ENCODE results near the gene KIRREL3.

The KIRREL3 gene

GRCh38 chr11:126817523-126818450 lies 182.8 kb downstream of the KIRREL3 start:
- Mint-ChIP-seq H3K27me3 (peaks cover 18% of the 10 kb centered on the region), H3K36me3 (ENCODE audit: low read depth) (no peaks in the 10 kb centered on the region), H3K4me1 (ENCODE audit: low read depth) (no peaks in the 10 kb centered on the region), H3K27ac (no peak overlapping the region), H3K4me3 (no peak overlapping the region), H3K9me3 (no peaks in the 10 kb centered on the region)
- no peak for DNase-seq

- DNase-seq = no peak
- H3K4me1 Mint-ChIP-seq (ENCODE audit: low read depth) = no peaks in the 10 kb centered on the region
- H3K4me3 Mint-ChIP-seq = no peak overlapping the region
- H3K9me3 Mint-ChIP-seq = no peaks in the 10 kb centered on the region
- H3K27ac Mint-ChIP-seq = no peak overlapping the region
- H3K36me3 Mint-ChIP-seq (ENCODE audit: low read depth) = no peaks in the 10 kb centered on the region
- peaks cover 18% of the 10 kb centered on the region for H3K27me3 Mint-ChIP-seq
These were observed 183.5 kb downstream of the KIRREL3 start for GRCh38 chr11:126817096-126817495.

- DNase-seq = no peak
- Mint-ChIP-seq H3K27me3 (peaks cover 18% of the 10 kb centered on the region), H3K27ac (no peak overlapping the region), H3K36me3 (ENCODE audit: low read depth) (no peaks in the 10 kb centered on the region), H3K4me3 (no peak overlapping the region), H3K9me3 (no peaks in the 10 kb centered on the region), H3K4me1 (ENCODE audit: low read depth) (no peaks in the 10 kb centered on the region)
These were observed 183.9 kb downstream of the KIRREL3 start for GRCh38 chr11:126816645-126817044.

- H3K36me3 Mint-ChIP-seq (ENCODE audit: low read depth) = no peaks in the 10 kb centered on the region
- H3K4me1 Mint-ChIP-seq (ENCODE audit: low read depth) = no peaks in the 10 kb centered on the region
- H3K27me3 Mint-ChIP-seq = peaks cover 18% of the 10 kb centered on the region
- H3K27ac Mint-ChIP-seq = no peak overlapping the region
- H3K4me3 Mint-ChIP-seq = no peak overlapping the region
- DNase-seq = no peak
- H3K9me3 Mint-ChIP-seq = no peaks in the 10 kb centered on the region
These were observed 185.5 kb downstream of the KIRREL3 start for GRCh38 chr11:126815111-126815510.

GRCh38 chr11:126810776-126811175 lies 189.8 kb downstream of the KIRREL3 start:
- no peak overlapping the region for H3K4me3 Mint-ChIP-seq
- H3K36me3 Mint-ChIP-seq (ENCODE audit: low read depth) = no peaks in the 10 kb centered on the region
- H3K27me3 Mint-ChIP-seq = peaks cover 7% of the 10 kb centered on the region
- no peak overlapping the region for H3K27ac Mint-ChIP-seq
- H3K4me1 Mint-ChIP-seq (ENCODE audit: low read depth) = no peaks in the 10 kb centered on the region
- no peak for DNase-seq
- H3K9me3 Mint-ChIP-seq = no peaks in the 10 kb centered on the region

GRCh38 chr11:126809514-126810289 lies 190.9 kb downstream of the KIRREL3 start:
- Mint-ChIP-seq H3K4me3 (no peak overlapping the region), H3K4me1 (ENCODE audit: low read depth) (no peaks in the 10 kb centered on the region), H3K27ac (no peak overlapping the region), H3K27me3 (peaks cover 2% of the 10 kb centered on the region), H3K9me3 (no peaks in the 10 kb centered on the region), H3K36me3 (ENCODE audit: low read depth) (no peaks in the 10 kb centered on the region)
- DNase-seq = no peak

- DNase-seq = no peak
- Mint-ChIP-seq H3K4me3 (no peak overlapping the region), H3K27ac (no peak overlapping the region), H3K9me3 (no peaks in the 10 kb centered on the region), H3K27me3 (peaks cover 2% of the 10 kb centered on the region), H3K4me1 (ENCODE audit: low read depth) (no peaks in the 10 kb centered on the region), H3K36me3 (ENCODE audit: low read depth) (no peaks in the 10 kb centered on the region)
These were observed 191.7 kb downstream of the KIRREL3 start for GRCh38 chr11:126808836-126809235.

GRCh38 chr11:126808296-126808695 lies 192.3 kb downstream of the KIRREL3 start:
- no peak for DNase-seq
- Mint-ChIP-seq H3K4me1 (ENCODE audit: low read depth) (no peaks in the 10 kb centered on the region), H3K36me3 (ENCODE audit: low read depth) (no peaks in the 10 kb centered on the region), H3K9me3 (no peaks in the 10 kb centered on the region), H3K27me3 (peaks cover 5% of the 10 kb centered on the region), H3K4me3 (no peak overlapping the region), H3K27ac (no peak overlapping the region)

- Mint-ChIP-seq H3K27me3 (peaks cover 11% of the 10 kb centered on the region), H3K9me3 (no peaks in the 10 kb centered on the region), H3K4me1 (ENCODE audit: low read depth) (no peaks in the 10 kb centered on the region), H3K4me3 (no peak overlapping the region), H3K36me3 (ENCODE audit: low read depth) (no peaks in the 10 kb centered on the region), H3K27ac (no peak overlapping the region)
- no peak for DNase-seq
These were observed 194.7 kb downstream of the KIRREL3 start for GRCh38 chr11:126805870-126806269.

- Mint-ChIP-seq H3K4me1 (ENCODE audit: low read depth) (no peaks in the 10 kb centered on the region), H3K36me3 (ENCODE audit: low read depth) (no peaks in the 10 kb centered on the region), H3K9me3 (peaks cover under 1% of the 10 kb centered on the region), H3K27me3 (peaks cover 11% of the 10 kb centered on the region), H3K4me3 (no peak overlapping the region), H3K27ac (no peak overlapping the region)
- no peak for DNase-seq
These were observed 196.2 kb downstream of the KIRREL3 start for GRCh38 chr11:126804363-126804762.

- Mint-ChIP-seq H3K9me3 (peaks cover 7% of the 10 kb centered on the region), H3K4me1 (ENCODE audit: low read depth) (no peaks in the 10 kb centered on the region), H3K27ac (no peak overlapping the region), H3K36me3 (ENCODE audit: low read depth) (no peaks in the 10 kb centered on the region), H3K27me3 (peaks cover 9% of the 10 kb centered on the region), H3K4me3 (no peak overlapping the region)
- DNase-seq = no peak
These were observed 200.6 kb downstream of the KIRREL3 start for GRCh38 chr11:126800009-126800408.

GRCh38 chr11:126797457-126798169 lies 203.0 kb downstream of the KIRREL3 start:
- no peak for DNase-seq
- H3K4me1 Mint-ChIP-seq (ENCODE audit: low read depth) = no peaks in the 10 kb centered on the region
- H3K27me3 Mint-ChIP-seq = peaks cover 3% of the 10 kb centered on the region
- H3K36me3 Mint-ChIP-seq (ENCODE audit: low read depth) = no peaks in the 10 kb centered on the region
- H3K27ac Mint-ChIP-seq = no peak overlapping the region
- H3K4me3 Mint-ChIP-seq = no peak overlapping the region
- H3K9me3 Mint-ChIP-seq = peaks cover 7% of the 10 kb centered on the region

GRCh38 chr11:126793596-126793995 lies 207.0 kb downstream of the KIRREL3 start:
- no peak overlapping the region for H3K4me3 Mint-ChIP-seq
- H3K27ac Mint-ChIP-seq = no peak overlapping the region
- H3K9me3 Mint-ChIP-seq = no peaks in the 10 kb centered on the region
- peaks cover 5% of the 10 kb centered on the region for H3K27me3 Mint-ChIP-seq
- DNase-seq = no peak
- no peaks in the 10 kb centered on the region for H3K4me1 Mint-ChIP-seq (ENCODE audit: low read depth)
- H3K36me3 Mint-ChIP-seq (ENCODE audit: low read depth) = no peaks in the 10 kb centered on the region

- Mint-ChIP-seq H3K27me3 (peaks cover 5% of the 10 kb centered on the region), H3K27ac (no peak overlapping the region), H3K4me1 (ENCODE audit: low read depth) (no peaks in the 10 kb centered on the region), H3K9me3 (no peaks in the 10 kb centered on the region), H3K36me3 (ENCODE audit: low read depth) (no peaks in the 10 kb centered on the region), H3K4me3 (no peak overlapping the region)
- no peak for DNase-seq
These were observed 208.6 kb downstream of the KIRREL3 start for GRCh38 chr11:126791991-126792390.

Data from activated T-cell treated with anti-CD3 and anti-CD28 coated beads, Interleukin-2, amount 50 U/mL, for 24 hours (primary cell).